ENCODE measurements around the gene ADH4.

GRCh38 chr4:99099311-99099710 is 44.8 kb downstream of the ADH4 start:
- TF ChIP-seq GATA2 (IDR thresholded peaks at IDR 0.05; ENCODE audit: low read depth, low read length) (no peak), GATA3 (IDR thresholded peaks at IDR 0.05; ENCODE audit: low read depth, low read length) (no peak)
